ENCODE data around the gene ADH1C.
A peak's percentile ranks its signal among the peaks of the same experiment; 100 is the strongest.

The ADH1C gene

DNA sequence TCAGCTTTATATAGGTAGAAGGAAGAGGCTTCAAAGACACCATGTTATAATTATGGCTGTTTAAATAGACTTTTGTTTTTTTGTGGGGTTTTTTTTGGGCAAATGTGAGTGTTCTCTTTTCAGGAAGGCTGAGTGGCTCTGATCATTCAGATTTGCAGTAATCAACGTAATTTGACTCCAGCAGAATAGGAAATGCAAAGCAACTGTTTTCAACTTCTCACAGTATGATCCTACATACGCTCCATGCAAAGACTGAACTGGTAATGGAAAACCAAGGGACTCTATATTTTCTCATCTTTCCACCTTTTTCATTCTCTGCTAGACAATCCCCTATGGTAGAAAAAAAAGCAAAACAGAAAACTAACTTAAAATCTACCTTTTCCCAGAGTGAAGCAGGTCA, 42.2 kb downstream of the ADH1C start:
- CTCF ChIA-PET: no interaction called here
- no peak overlapping the region for H3K27ac ChIP-seq
- POLR2A ChIA-PET (ENCODE audit: low non-redundant PET): no interaction called here
- DNase-seq (ENCODE audit: low spot score): no peak
- TF ChIP-seq, protein P1, sequence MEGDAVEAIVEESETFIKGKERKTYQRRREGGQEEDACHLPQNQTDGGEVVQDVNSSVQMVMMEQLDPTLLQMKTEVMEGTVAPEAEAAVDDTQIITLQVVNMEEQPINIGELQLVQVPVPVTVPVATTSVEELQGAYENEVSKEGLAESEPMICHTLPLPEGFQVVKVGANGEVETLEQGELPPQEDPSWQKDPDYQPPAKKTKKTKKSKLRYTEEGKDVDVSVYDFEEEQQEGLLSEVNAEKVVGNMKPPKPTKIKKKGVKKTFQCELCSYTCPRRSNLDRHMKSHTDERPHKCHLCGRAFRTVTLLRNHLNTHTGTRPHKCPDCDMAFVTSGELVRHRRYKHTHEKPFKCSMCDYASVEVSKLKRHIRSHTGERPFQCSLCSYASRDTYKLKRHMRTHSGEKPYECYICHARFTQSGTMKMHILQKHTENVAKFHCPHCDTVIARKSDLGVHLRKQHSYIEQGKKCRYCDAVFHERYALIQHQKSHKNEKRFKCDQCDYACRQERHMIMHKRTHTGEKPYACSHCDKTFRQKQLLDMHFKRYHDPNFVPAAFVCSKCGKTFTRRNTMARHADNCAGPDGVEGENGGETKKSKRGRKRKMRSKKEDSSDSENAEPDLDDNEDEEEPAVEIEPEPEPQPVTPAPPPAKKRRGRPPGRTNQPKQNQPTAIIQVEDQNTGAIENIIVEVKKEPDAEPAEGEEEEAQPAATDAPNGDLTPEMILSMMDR (conservative IDR thresholded peaks at IDR 0.05; ENCODE audit: low read depth): no peak

DNA sequence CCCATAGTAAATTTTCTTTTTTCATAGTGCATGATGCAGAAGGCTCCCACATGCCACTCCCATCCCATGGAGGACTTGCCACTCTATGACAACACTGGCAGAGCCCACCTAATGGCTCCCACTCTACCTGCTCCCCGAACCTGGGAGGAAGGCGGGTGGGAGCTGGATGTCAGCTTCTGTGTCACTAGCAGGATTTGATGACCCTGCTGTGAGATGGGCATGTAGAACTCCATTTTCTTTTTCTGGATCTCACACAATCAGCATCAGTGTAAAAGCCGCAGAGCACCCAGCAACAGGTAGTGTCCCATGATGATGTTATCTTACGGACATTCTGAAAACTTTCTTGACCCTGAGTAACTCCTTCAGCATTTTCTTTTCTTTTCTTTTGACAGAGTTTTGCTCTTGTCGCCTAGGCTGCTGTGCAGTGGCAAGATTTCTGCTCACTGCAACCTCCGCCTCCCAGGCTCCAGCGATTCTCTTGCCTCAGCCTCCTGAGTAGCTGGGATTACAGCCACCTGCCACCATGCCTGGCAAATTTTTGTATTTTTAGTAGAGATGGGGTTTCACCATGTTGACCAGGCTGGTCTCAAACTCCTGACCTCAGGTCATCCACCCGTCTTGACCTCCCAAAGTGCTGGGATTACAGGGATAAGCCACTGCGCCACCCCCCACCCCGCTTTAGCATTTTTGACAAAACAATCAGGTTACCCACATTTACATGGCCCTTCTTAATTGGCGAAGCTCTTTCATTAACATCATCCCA, 46.7 kb downstream of the ADH1C start:
- ChIA-PET POLR2A (ENCODE audit: low non-redundant PET) (no interaction called here), CTCF (no interaction called here)

DNA sequence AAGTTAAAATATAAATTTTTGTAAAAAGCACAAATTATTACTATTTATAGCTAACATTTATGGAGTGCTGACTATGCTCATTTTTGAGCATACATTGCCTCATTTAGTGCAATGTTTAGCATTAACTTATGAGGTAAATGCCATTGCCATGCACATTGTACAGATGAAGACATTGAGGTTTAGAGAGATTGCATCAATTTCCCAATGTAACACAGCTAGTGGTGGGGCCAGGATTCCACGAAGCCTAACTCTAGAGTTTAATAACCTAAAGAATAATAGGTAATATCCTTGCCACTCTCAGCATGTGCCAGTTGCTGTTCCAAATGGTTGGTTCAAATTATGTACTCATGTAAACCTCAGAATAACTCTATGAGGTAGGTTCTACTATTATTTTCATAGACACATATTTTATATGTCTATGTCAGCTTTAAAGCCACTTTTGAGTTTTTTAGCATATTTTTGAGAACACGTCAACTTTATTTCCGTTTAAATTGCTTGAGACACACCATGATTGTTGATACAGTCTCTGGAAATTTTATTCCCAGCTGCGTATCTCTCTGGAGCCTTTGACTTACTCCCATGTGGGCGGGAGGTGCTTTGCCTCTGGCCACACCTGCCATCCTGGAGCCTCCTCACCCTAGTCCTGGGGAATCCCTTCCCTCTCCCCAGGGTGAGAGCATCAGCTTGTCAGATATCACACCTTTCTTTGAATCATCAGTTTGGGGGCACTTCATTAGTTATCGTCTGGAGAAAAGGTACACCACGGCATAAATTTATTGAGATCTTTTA, 51.0 kb downstream of the ADH1C start:
- ChIA-PET CTCF (interaction anchor here (0.5 kb wide), 1 partner anchor 102 kb away, joined by 3 read pairs; no protein-coding TSS in a partner anchor), POLR2A (ENCODE audit: low non-redundant PET) (no interaction called here)
- no peak for DNase-seq (ENCODE audit: low spot score)

More for the DNA sequence above, 46.7 kb downstream of the ADH1C start:
- no peak for DNase-seq (ENCODE audit: low spot score)
- TF ChIP-seq, protein P1 (conservative IDR thresholded peaks at IDR 0.05; ENCODE audit: low read depth): no peak
- no peak overlapping the region for H3K27ac ChIP-seq

DNA sequence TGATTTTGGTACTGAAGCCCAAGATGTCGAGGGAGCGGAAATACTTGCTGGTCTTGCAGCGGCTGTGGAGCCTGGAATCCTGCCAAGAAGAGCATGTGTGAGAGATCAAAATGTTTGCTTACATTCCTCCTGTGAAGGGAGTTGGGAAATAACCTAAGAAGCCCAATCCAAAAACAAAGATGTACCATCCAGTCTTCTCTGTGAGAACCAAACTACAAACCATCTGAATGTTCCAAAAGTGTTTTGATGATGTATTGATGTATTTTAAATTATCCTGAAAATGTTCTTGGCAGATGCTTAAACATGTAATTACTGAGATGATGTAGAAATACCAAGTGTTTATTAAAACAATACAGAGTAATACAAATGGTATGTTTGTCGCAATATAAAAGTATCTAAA, 51.6 kb downstream of the ADH1C start:
- ChIA-PET POLR2A (ENCODE audit: low non-redundant PET) (no interaction called here), CTCF (interaction anchor here (0.5 kb wide), 1 partner anchor 103 kb away, joined by 3 read pairs; no protein-coding TSS in a partner anchor)
- TF ChIP-seq, protein P1 (conservative IDR thresholded peaks at IDR 0.05; ENCODE audit: low read depth): no peak
- peak; percentile 20 for DNase-seq (ENCODE audit: low spot score)
- no peak overlapping the region for H3K27ac ChIP-seq

More for the DNA sequence above, 51.0 kb downstream of the ADH1C start:
- no peak overlapping the region for H3K27ac ChIP-seq
- TF ChIP-seq, protein P1 (conservative IDR thresholded peaks at IDR 0.05; ENCODE audit: low read depth): no peak

GRCh38 chr4:99293357-99293756, 59.2 kb downstream of the ADH1C start:
- ChIA-PET POLR2A (ENCODE audit: low non-redundant PET) (no interaction called here), CTCF (no interaction called here)
- no peak overlapping the region for H3K27ac ChIP-seq
- DNase-seq (ENCODE audit: low spot score): no peak
- TF ChIP-seq, protein P1 (conservative IDR thresholded peaks at IDR 0.05; ENCODE audit: low read depth): no peak

- no peak within 1 kb of the TSS for H3K27ac ChIP-seq
- ChIA-PET POLR2A (ENCODE audit: low non-redundant PET) (no interaction called here), CTCF (no interaction called here)
- TF ChIP-seq, protein P1 (conservative IDR thresholded peaks at IDR 0.05; ENCODE audit: low read depth): no peak
- no peak for DNase-seq (ENCODE audit: low spot score)
Measured at GRCh38 chr4:99290848-99291786, 61.4 kb downstream of the ADH1C start, which contains the start of gene ADH1A. Gene ADH1A (minus strand): TSS chr4:99290985. CDS start chr4:99290914, 71 bp downstream.

All from RWPE1 (cell line).